A549 (cell line): ENCODE measurements around the gene RPL19. TPM values are rescaled to one million over a fixed set of nuclear protein-coding genes. Genes with fewer than 3 reads are reported as not detected.

Source experiments
- ATAC-seq, 2 experiments: fragments of 200-7000 bp in 1 of 2; fragments of >200 bp in 1 of 2; cut with Nextera tagmentation in 1 of 2; cut with Tn5 transposase in 1 of 2; 3 replicates each; pipeline versions ENCODE4 v1.8.0 to v1.9.1; 2018 to 2020; ENCODE audit warnings: mild to moderate bottlenecking in 1 of 2, moderate library complexity in 1 of 2
- CTCF ChIA-PET: fragments of 300-600 bp; sonication (Branson Sonifier 250); formaldehyde crosslinking; extraction: SDS; loops from one replicate; lab custom pipeline; 2021; ENCODE audit warnings: antibody characterized with exemption, inconsistent platforms; lab: Yijun Ruan, JAX
- POLR2A ChIA-PET: fragments of 350-600 bp; formaldehyde crosslinking; extraction: SDS; loops from one replicate; lab custom pipeline; 2021; ENCODE audit warnings: antibody characterized with exemption, inconsistent platforms; lab: Yijun Ruan, JAX
- DNase-seq, 2 experiments: peaks; one replicate each; pipeline versions ENCODE4 v3.0.0 to v3.0.0-alpha.2; 2011 to 2016; ENCODE audit warnings: low read depth in 1 of 2, low spot score in 1 of 2
- FAIRE-seq: peaks from 2 replicates; lab custom pipeline; 2011; peaks lifted over from hg19 to GRCh38; lab: Jason Lieb, UNC
- H3K27ac ChIP-seq, 2 experiments: fragments of >200 bp; sonication (Bioruptor Twin); formaldehyde crosslinking; 3 replicates each; pipeline ENCODE4 v1.5.1; 2016 to 2017
- H3K4me1 ChIP-seq: fragments of >200 bp; sonication (Bioruptor Twin); formaldehyde crosslinking; 3 replicates; pipeline ENCODE4 v1.6.1; 2016
- H3K4me2 ChIP-seq: fragments of >200 bp; sonication (Bioruptor Twin); formaldehyde crosslinking; 3 replicates; pipeline ENCODE4 v1.6.1; 2016
- H3K4me3 ChIP-seq: fragments of >200 bp; sonication (Bioruptor Twin); formaldehyde crosslinking; 3 replicates; pipeline ENCODE4 v1.5.1; 2016
- H3K9me3 ChIP-seq: fragments of >200 bp; sonication (Bioruptor Twin); formaldehyde crosslinking; 3 replicates; pipeline ENCODE4 v1.6.1; 2016
- BHLHE40 ChIP-seq: IDR thresholded peaks from 2 replicates; pipeline ENCODE4 v1.6.1; 2012; ENCODE audit warnings: low read depth, low read length, inconsistent platforms
- CBX2 ChIP-seq: fragments of 200-600 bp; sonication (generic); IDR thresholded peaks from 2 replicates; pipeline ENCODE4 v1.6.1; 2016; ENCODE audit warnings: low read depth, mild to moderate bottlenecking, borderline replicate concordance
- CHD2 ChIP-seq: fragments of 150-350 bp; IDR thresholded peaks from 2 replicates; pipeline ENCODE4 v1.6.1; 2014; ENCODE audit warnings: low read length; ENCODE audit not compliant: partially characterized antibody
- EHMT2 ChIP-seq: fragments of 200-600 bp; sonication (generic); IDR thresholded peaks from 2 replicates; pipeline ENCODE4 v1.6.1; 2016; ENCODE audit warnings: antibody characterized with exemption, low read depth, mild to moderate bottlenecking, moderate library complexity
- GATA3 ChIP-seq: IDR thresholded peaks from 2 replicates; pipeline ENCODE4 v1.6.1; 2012; ENCODE audit warnings: borderline replicate concordance
- KDM5A ChIP-seq: fragments of 200-600 bp; sonication (generic); IDR thresholded peaks from 2 replicates; pipeline ENCODE4 v1.6.1; 2016; ENCODE audit warnings: antibody characterized with exemption, mild to moderate bottlenecking
- MAFK ChIP-seq: fragments of 450-650 bp; IDR thresholded peaks from 2 replicates; pipeline ENCODE4 v1.6.1; 2014; ENCODE audit not compliant: partially characterized antibody
- MAZ ChIP-seq: fragments of 150-350 bp; IDR thresholded peaks from 2 replicates; pipeline ENCODE4 v1.6.1; 2014; ENCODE audit warnings: antibody characterized with exemption, low read depth, low read length, borderline replicate concordance
- NPAS2 ChIP-seq: fragments of 250-450 bp; sonication (Bioruptor Pico); IDR thresholded peaks from 2 replicates; pipeline ENCODE4 v1.8.0; 2022; ENCODE audit warnings: mild to moderate bottlenecking, moderate library complexity, borderline replicate concordance
- PHF8 ChIP-seq: fragments of 200-600 bp; sonication (generic); IDR thresholded peaks from 2 replicates; pipeline ENCODE4 v1.6.1; 2016; ENCODE audit warnings: low read depth, mild to moderate bottlenecking, antibody characterized with exemption, moderate library complexity, borderline replicate concordance
- RFX5 ChIP-seq: fragments of 450-650 bp; IDR thresholded peaks from 2 replicates; pipeline ENCODE4 v1.7.1; 2014; ENCODE audit warnings: antibody characterized with exemption, mild to moderate bottlenecking, moderate library complexity
- SREBF2 ChIP-seq: fragments of 450-650 bp; IDR thresholded peaks from 2 replicates; pipeline ENCODE4 v1.6.1; 2014; ENCODE audit warnings: mild to moderate bottlenecking, moderate library complexity
- TFCP2L1 ChIP-seq: fragments of 250-450 bp; sonication (Bioruptor Pico); IDR thresholded peaks from 2 replicates; pipeline ENCODE4 v1.5.0; 2021; ENCODE audit warnings: mild to moderate bottlenecking
- ZNF302 ChIP-seq: fragments of 250-450 bp; sonication (Bioruptor Pico); IDR thresholded peaks from 2 replicates; pipeline ENCODE4 v1.9.0; 2021; ENCODE audit warnings: inconsistent platforms, mild to moderate bottlenecking, moderate library complexity
- ZSCAN20 ChIP-seq: fragments of 250-450 bp; sonication (Bioruptor Pico); IDR thresholded peaks from 2 replicates; pipeline ENCODE4 v1.8.0; 2022; ENCODE audit warnings: mild to moderate bottlenecking, moderate library complexity
- WGBS: methylation state at CpG from one replicate; pipeline ENCODE4 v1.1.6; 2017; ENCODE audit errors: missing lambda C conversion rate; 5-methylcytosine and 5-hydroxymethylcytosine counted together
- polyA plus RNA-seq, 4 experiments: library from polyadenylated mRNA; depleted of rRNA in 3 of 4; stranded (reverse); fragments of >200 nt; fragmentation: RNase III in 1 of 4; extraction: RNeasy Plus Mini Kit Qiagen cat#74134 plus additional on column Dnase treatment in 1 of 4; gene quantifications; 2 replicates in 3 of 4; 3 replicates in 1 of 4; pipeline ENCODE4 v1.2.3, GENCODE V29; 2011 to 2017
- TF ChIP-seq, protein P1 (sequence below): fragments of 200-600 bp; sonication (generic); IDR thresholded peaks from 2 replicates; pipeline ENCODE4 v1.6.1; 2016; ENCODE audit warnings: antibody characterized with exemption, mild to moderate bottlenecking, moderate library complexity
- TF ChIP-seq, protein P2 (sequence below): IDR thresholded peaks from 2 replicates; pipeline ENCODE4 v1.6.1; 2012; ENCODE audit warnings: low read depth, borderline replicate concordance
- TF ChIP-seq, protein P3 (sequence below): fragments of 450-650 bp; IDR thresholded peaks from 2 replicates; pipeline ENCODE4 v1.6.1; 2014; ENCODE audit warnings: antibody characterized with exemption
- TF ChIP-seq, protein P4 (sequence below): fragments of >200 bp; sonication (Bioruptor Twin); formaldehyde crosslinking; IDR thresholded peaks from 2 replicates; pipeline ENCODE4 v1.6.1; 2016
- TF ChIP-seq, protein P5 (sequence below): fragments of 250-450 bp; sonication (Bioruptor Pico); IDR thresholded peaks from 2 replicates; pipeline ENCODE4 v1.5.0; 2021; ENCODE audit warnings: mild to moderate bottlenecking, moderate library complexity, borderline replicate concordance
- TF ChIP-seq, protein P6 (sequence below): fragments of 250-450 bp; sonication (Bioruptor Pico); IDR thresholded peaks from 2 replicates; pipeline ENCODE4 v1.5.0; 2020; ENCODE audit warnings: low read depth, mild to moderate bottlenecking, moderate library complexity

Gene RPL19
- polyA plus RNA-seq, 2 of the 4 experiments (the other 2 are of a cell fraction) = 2,211 to 2,862 TPM

DNA sequence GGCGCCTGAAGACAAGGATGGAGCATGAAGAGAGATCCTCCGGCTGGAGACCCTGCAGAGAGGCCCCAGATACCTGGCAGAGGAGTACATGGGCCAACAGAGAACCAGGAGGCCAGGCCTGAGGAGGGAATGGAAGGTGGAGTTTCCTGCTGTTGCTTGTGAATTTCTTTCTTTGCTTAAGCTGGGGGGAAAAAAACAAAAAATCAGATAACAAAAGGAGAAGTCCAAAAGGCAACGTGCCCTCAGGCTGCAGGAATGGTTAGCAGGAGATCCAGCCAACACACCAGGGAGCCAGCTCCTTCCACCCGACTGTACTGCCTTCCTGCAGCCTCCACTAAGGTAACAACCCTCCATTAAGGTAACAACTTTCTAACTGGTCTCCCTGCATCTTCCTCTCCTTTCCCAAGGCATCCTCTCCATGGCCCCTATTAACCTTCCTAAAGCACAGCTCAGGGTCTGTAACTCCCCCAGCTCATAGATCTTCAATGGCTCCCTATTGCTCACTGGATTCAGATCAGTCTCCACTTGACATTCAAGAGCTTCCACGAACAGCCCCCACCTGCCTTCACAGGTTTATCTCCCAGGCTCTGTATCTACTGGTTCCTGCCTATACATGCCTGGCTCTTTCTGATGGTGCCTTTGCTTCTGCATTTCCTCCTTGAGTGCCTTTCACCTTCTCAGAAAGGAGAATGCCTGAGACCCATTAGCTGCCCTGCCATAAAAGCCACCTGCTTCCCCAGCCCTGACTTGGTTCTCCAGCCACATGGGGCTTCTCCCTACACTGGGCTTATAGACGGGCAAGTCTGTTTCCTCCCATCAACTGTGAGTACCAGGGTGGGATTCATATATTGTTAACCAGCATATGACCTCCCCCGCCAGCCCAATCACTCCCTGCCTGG is 33.4 kb upstream of the RPL19 start:
- no peaks in the 10 kb centered on the region for H3K9me3 ChIP-seq
- CTCF ChIA-PET = interaction anchor here (0.6 to 30.5 kb wide), 10 partner anchors 7 to 190 kb away, joined by 3 to 612 read pairs (median 26); partner anchors contain the start of genes ARL5C and PLXDC1
- no peak for TF ChIP-seq GATA3
- TF ChIP-seq, protein P1, sequence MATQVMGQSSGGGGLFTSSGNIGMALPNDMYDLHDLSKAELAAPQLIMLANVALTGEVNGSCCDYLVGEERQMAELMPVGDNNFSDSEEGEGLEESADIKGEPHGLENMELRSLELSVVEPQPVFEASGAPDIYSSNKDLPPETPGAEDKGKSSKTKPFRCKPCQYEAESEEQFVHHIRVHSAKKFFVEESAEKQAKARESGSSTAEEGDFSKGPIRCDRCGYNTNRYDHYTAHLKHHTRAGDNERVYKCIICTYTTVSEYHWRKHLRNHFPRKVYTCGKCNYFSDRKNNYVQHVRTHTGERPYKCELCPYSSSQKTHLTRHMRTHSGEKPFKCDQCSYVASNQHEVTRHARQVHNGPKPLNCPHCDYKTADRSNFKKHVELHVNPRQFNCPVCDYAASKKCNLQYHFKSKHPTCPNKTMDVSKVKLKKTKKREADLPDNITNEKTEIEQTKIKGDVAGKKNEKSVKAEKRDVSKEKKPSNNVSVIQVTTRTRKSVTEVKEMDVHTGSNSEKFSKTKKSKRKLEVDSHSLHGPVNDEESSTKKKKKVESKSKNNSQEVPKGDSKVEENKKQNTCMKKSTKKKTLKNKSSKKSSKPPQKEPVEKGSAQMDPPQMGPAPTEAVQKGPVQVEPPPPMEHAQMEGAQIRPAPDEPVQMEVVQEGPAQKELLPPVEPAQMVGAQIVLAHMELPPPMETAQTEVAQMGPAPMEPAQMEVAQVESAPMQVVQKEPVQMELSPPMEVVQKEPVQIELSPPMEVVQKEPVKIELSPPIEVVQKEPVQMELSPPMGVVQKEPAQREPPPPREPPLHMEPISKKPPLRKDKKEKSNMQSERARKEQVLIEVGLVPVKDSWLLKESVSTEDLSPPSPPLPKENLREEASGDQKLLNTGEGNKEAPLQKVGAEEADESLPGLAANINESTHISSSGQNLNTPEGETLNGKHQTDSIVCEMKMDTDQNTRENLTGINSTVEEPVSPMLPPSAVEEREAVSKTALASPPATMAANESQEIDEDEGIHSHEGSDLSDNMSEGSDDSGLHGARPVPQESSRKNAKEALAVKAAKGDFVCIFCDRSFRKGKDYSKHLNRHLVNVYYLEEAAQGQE = no peak
- TF ChIP-seq, all 56 proteins: peak for 0
- POLR2A ChIA-PET = interaction anchor here (2.6 kb wide), 1 partner anchor 33 kb away, joined by 21 read pairs; the partner anchor contains the start of gene RPL19
- WGBS = 58% methylated on average over 7 of the region's 7 CpGs
- H3K4me3 ChIP-seq = no peak overlapping the region
- peaks cover 6% of the 10 kb centered on the region; the same call in 2 of the 3 replicates for H3K4me1 ChIP-seq
- H3K27ac ChIP-seq = no peak overlapping the region
- FAIRE-seq = no peak
- ATAC-seq = no peak
- no peak overlapping the region for H3K4me2 ChIP-seq
- no peak for DNase-seq

DNA sequence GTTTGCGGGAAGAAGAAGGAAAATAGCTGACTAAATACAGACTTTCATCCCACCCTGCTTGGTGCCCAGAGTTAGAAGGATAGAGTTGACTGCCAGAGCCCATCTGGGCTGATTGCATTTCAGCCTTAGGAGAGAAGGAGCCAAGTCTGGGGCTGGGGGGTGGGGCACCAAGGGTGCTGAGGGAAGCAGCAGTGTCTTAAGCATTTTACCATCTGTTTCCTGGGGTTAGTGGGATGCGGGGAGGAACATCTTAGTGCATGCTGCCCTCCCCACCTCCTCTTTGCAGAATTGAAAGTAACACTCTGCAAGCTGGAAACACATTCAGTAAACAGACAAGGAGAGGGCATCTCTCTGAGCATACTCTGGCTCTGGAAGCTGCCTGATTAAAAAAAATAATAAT is 32.6 kb upstream of the RPL19 start:
- POLR2A ChIA-PET = interaction anchor here (2.6 kb wide), 1 partner anchor 32 kb away, joined by 21 read pairs; the partner anchor contains the start of gene RPL19
- no peak for DNase-seq
- peaks cover 6% of the 10 kb centered on the region; the same call in 2 of the 3 replicates for H3K4me1 ChIP-seq
- no peak for FAIRE-seq
- H3K4me2 ChIP-seq = no peak overlapping the region
- H3K9me3 ChIP-seq = no peaks in the 10 kb centered on the region
- WGBS = 76% methylated on average over 2 of the region's 2 CpGs
- CTCF ChIA-PET = interaction anchor here (0.6 to 30.5 kb wide), 8 partner anchors 6 to 466 kb away, joined by 3 to 612 read pairs (median 30); partner anchors contain the start of genes ARL5C and PLXDC1
- H3K4me3 ChIP-seq = no peak overlapping the region
- TF ChIP-seq, protein P1 = no peak
- TF ChIP-seq TFCP2L1 (no peak), MAZ (no peak), RFX5 (no peak), CBX2 (no peak), KDM5A (no peak), ZSCAN20 (CRISPR knock-in tag) (no peak), ZNF302 (CRISPR knock-in tag) (no peak), EHMT2 (no peak), CHD2 (no peak), MAFK (no peak), NPAS2 (CRISPR knock-in tag) (no peak), BHLHE40 (no peak), PHF8 (no peak), SREBF2 (no peak)
- TF ChIP-seq, protein P2, sequence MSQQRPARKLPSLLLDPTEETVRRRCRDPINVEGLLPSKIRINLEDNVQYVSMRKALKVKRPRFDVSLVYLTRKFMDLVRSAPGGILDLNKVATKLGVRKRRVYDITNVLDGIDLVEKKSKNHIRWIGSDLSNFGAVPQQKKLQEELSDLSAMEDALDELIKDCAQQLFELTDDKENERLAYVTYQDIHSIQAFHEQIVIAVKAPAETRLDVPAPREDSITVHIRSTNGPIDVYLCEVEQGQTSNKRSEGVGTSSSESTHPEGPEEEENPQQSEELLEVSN = no peak
- TF ChIP-seq, protein P3, sequence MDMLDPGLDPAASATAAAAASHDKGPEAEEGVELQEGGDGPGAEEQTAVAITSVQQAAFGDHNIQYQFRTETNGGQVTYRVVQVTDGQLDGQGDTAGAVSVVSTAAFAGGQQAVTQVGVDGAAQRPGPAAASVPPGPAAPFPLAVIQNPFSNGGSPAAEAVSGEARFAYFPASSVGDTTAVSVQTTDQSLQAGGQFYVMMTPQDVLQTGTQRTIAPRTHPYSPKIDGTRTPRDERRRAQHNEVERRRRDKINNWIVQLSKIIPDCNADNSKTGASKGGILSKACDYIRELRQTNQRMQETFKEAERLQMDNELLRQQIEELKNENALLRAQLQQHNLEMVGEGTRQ = no peak
- TF ChIP-seq, protein P4, sequence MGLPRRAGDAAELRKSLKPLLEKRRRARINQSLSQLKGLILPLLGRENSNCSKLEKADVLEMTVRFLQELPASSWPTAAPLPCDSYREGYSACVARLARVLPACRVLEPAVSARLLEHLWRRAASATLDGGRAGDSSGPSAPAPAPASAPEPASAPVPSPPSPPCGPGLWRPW = no peak
- TF ChIP-seq, protein P5, sequence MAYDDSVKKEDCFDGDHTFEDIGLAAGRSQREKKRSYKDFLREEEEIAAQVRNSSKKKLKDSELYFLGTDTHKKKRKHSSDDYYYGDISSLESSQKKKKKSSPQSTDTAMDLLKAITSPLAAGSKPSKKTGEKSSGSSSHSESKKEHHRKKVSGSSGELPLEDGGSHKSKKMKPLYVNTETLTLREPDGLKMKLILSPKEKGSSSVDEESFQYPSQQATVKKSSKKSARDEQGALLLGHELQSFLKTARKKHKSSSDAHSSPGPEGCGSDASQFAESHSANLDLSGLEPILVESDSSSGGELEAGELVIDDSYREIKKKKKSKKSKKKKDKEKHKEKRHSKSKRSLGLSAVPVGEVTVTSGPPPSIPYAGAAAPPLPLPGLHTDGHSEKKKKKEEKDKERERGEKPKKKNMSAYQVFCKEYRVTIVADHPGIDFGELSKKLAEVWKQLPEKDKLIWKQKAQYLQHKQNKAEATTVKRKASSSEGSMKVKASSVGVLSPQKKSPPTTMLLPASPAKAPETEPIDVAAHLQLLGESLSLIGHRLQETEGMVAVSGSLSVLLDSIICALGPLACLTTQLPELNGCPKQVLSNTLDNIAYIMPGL (CRISPR knock-in tag) = no peak
- TF ChIP-seq, protein P6, sequence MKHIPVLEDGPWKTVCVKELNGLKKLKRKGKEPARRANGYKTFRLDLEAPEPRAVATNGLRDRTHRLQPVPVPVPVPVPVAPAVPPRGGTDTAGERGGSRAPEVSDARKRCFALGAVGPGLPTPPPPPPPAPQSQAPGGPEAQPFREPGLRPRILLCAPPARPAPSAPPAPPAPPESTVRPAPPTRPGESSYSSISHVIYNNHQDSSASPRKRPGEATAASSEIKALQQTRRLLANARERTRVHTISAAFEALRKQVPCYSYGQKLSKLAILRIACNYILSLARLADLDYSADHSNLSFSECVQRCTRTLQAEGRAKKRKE (CRISPR knock-in tag) = no peak
- TF ChIP-seq, all 56 proteins: peak for 0
- no peak overlapping the region for H3K27ac ChIP-seq
- ATAC-seq = no peak
